Activated CD4-positive, alpha-beta T cell treated with anti-CD3 and anti-CD28 coated beads for 1 hour (primary cell): ENCODE measurements around the gene DAGLA.
"Not testable (repeated sequence)": the region's sequence is repeated elsewhere in the genome, so short reads cannot be mapped to it uniquely, and the experiment has no call there.

Experiments used
- DNase-seq: peaks from one replicate; pipeline ENCODE4 v3.0.0-alpha.2; 2020

Gene DAGLA

DNA sequence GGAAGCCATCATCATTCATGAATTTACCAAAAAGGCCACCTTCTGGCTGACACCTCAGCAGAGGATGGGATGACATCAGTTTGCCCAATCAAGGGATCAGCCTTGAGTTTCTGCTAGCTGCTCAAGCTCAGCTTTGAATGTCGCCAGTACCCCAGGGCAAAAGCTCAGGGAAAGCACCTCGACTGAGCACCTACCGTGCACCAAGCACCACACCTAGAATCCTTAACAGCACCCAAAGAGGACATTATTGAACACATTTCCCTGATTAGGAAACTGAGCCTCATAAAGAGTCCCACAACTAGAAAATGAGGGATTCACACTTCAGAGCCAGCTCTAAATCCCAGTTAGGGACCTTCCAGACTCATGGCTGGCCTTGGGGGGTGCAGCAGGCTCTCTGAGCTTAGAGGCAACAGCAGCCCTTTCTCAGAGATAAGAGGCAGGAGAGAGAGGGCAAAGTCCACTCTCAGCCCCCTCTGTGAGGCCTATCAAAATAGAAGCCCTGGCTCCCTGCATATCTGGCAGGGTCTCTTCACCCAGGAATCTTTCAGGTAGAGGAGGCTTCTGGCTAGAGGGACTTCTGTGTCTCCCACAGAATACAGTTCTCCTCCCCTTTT, 13.4 kb upstream of the DAGLA start:
- no peak for DNase-seq

DNA sequence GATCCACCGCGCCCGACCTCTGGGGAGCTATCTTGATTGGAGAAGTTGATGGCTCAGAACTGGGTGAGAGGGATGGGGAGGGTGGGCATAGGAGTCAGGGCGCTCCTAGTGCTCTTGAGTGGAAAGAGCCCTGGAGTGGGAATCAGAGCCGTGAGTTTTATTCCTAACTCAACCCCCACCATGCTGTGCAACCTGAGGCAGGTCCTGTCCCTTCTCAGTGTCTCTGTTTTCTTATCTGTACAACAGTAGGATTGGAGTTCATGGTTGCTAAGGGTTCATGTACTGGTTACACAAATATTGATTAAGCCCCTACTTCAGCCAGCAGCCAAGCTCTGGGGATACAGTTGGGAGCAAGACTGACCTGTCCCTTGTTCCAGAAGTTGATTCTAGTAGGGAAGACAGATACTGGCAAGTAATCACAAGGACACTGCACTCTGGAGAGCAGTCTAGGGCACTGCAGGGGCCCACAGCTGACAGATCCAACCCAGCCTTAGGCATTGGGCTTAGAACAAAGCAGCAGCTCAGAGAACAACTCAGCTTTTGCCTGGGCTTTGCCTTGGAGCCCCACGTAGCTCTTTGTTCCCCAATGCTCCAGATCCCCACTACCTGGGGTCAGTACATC, 12.4 kb upstream of the DAGLA start:
- DNase-seq, result no peak

DNA sequence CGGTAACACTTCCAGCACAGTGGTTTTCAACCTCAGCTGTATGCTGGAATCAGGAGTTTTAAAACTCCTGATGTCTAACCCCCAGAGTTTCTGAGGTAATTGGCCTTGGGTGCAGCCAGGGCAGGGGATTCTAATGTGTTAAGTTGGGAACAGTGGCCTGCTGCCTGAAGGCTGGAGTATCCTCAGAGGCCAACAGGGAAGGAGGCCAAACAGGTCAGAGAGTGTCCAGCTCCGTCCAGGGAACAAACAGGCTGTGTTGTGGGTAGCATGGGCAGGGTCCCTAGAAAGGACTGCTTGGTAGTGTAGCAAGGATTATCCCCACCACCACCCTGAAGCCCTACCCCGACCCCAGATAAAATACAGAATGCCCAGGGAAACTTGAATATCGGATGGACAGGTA, 10.8 kb upstream of the DAGLA start:
- DNase-seq, result no peak

DNA sequence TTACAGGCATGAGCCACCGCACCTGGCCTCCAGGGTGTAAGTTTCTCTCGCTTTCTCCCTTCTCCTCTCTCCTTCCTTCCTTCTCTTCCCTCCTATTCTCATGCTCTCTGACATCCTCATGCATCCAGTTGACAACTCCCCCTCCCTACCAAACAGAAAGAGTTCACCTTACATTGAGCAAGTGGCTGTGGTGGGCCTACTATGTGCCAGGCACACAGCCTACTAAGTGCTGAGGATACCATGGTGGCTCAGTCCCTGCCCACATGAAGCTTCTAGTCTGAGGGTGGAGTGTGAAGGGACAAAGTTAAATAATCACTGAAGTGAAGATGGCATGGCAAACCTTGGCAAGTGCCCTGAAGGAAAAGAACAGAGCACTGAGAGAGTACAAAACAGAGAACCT, 9.6 kb upstream of the DAGLA start:
- DNase-seq, result no peak

DNA sequence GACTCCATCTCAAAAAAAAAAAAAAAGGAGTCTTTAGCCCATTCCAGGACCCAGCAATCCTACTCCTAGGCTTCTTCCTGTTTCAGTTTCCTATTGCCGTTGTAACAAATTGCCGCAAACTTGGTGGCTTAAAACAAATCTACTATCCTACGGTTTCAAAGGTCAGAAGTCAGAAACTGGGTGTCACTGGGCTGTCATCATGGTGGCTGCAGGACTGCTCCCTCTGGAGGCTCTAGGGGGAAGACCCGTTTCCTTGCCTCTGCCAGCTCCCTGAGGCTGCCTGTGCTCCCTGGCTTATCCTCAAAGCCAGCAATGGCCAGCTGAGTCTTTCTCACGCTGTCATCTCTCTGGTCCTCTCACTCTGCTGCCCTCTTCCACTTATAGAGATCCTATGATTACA, 8.7 kb upstream of the DAGLA start:
- no peak for DNase-seq

DNA sequence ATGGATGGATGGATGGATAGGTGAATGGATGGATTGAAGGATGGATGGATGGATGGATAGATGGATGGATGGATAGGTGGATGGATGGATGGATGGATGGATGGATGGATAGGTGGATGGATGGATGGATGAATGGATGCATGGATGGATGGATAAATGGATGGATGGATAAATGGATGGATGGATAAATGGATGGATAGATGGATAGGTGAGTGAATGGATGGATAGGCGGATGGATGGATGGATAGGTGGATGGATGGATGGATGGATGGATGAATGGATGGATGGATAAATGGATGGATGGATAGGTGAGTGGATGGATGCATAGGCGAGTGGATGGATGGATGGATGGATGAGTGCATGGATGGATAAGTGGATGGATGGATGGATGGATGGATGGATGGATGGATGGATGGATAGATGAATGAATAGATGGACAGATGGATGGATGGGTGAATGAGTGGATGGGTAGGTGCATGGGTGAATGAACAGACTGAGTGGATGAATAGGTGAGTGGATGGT, 6.2 kb upstream of the DAGLA start:
- DNase-seq, result not testable (repeated sequence)

DNA sequence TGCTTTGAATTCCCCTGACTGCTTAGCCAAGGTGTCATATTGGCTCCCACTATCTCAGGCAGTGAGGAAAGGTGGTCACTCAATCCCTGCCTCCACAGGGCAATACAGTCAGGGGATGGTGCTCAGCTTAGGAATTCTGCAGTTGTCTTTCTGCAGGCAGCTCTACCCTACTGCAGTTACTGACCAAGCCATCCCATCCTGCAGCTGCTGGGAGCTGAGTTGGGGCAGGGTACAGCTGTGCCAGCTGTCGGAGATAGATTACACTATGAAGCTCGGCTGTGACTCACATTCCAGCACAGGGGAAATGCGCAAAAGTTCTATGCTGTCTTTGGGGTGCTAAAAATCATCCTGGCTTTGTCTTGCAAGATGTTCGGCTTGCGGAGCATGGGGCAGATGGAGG, 4.4 kb upstream of the DAGLA start:
- DNase-seq, result no peak

DNA sequence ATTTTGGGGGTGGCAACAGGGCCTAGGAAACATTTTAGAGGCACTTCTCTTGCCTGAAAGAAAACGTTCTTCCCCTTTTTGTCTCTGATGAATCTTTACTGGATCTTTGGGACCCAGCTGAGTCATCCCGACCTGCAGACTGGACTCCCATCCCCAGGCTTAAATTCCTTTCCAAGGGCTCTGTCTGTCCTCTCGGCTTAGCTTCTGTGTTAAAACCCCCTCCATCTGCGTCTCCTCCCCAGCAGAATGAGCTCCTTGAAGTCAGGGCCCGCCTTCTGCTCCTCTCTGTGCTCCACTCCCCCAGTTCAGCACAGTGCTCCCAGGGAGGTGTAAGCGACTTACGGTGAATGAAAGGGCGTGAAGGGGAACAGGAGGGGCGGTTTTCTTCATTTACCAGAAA, 895 bp upstream of the DAGLA start:
- no peak for DNase-seq

DNA sequence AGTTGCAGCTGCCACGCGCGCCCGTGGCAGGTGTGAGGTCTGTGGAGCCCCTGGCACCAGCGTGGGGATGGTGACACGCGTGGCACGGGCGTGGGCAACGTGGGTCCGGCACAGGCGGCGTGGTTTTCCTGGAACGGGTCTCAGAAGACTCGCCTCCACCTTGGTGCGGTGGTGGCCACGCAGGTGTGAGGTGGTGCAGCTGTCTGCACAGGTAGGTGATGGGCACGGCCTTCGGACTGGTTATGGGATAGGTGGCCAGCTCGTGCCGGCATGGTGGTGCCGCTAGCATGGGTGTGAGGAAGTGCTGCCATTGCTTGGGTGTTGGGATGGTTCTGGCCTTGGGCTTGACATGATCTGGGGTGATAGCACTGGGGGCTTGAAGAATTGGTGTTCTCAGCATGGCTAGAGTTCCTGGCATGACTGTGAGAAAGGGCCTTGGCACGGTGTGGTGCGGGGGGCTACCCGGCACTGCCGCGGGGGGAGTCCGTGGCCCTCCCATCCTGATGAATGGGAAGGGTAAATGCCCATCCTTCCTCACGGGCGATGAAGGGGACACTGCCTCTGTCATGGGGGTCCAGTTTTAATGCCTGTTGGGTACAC, 531 bp downstream of the DAGLA start:
- DNase-seq, result no peak

DNA sequence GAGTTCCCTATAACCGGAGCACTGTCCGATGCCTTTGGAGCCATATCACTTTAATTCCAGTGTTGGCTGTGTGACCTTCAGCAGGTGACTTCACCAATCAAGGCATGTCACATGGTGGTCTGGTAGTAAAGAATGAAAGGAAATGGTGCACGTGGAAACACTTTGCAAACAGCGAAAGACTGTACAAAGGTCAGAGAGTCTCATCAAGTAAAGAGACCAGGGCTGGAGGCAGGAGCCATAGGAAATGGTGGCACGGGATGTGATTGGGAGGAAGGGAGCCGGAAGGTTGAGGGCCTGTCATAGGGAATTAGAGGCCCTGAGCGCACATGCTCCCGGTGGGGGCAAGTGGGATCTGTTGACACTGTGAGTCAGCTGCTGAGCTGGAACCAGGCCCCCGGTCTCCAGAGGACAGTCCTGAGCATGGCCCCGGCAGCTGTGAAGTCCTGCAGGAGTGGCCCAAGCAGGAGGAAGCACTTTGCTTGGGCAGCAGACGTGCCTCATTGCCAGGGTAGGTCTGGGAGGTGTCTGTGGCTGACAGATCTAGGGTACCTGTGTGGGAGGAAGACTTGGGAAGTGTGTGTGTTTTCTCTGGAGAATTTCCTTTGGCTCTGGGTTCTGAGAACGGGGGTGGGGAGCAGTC, 2.0 kb downstream of the DAGLA start:
- no peak for DNase-seq

DNA sequence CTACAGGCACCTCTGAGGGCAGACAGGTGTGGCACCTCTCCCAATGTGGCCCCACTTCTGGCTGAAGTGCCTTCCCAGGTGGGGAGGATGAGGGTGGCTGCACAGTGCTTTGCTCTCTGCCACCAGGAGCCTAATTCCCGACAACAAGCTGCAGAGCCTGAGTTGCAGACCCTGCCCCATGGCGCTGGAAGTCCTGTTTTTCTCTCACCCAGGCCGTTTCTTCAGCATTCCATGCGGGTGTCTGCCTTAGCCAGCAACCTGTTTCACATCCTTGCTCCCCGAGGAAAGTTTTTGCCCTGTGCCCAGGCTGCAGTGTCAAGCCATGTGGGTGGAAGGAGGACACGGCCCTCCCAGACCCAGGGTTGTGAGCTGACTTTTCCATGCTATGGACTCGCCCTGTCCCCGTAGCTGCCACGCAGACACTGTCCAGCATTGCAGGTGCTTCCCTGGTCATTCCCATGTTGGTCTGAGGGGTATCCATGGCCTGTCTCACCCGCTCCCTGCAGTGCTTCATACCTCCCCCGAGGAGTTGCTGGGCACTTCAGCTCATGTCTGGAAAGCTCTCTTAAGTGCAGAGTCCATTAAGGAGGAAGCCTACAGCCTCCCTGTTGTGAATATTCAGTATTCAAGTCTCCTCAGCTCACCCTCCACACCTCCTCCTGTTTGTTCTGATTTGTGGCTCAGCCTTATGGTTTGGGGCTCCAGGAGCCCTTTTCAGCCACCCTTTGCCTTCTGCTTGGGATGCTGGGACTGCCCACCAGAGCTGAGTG, 2.9 kb downstream of the DAGLA start:
- no peak for DNase-seq

DNA sequence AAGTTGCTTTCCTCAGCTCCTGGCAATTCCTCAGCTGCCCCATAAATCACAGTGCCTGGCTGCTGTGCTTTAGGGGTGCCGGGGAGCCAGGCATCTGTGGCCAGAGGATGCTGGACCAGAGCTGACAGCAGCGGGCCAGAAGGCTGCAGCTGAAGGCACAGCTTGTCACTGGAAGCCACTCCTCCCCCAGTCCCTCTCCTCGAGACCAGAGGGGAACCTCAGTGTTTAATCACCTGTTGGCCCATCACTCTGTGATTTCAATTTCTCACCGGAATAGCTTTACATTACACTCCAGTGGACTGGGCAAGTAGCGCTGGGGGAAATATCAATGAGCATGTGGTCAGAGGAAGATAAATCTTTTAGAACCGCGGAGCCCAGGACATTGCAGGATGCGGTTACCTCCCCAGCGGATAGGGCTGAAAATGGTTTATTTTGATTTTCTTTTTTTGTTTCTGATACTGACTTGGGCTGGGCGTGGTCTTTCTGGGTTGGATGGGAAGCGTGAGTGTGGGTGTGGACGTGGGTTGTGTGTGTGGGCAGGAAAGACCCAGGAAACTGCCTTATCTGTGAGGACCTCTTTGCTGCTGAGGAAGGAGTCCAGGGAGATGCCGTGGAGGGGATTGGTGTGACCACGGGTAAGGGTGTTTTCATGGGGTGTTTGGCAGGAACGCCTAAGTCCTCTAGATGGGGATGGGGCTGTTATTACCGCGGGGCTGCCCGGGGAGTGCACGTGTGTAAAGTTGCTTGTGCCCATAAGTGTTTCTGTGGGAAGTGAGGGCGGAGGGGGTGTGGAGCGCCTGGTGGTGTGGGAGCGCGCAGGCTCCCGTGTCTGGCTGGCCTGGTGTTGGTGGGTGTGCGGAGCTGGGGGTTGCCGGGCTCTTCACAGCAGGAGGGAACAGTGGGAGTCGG, 4.0 kb downstream of the DAGLA start:
- no peak for DNase-seq

DNA sequence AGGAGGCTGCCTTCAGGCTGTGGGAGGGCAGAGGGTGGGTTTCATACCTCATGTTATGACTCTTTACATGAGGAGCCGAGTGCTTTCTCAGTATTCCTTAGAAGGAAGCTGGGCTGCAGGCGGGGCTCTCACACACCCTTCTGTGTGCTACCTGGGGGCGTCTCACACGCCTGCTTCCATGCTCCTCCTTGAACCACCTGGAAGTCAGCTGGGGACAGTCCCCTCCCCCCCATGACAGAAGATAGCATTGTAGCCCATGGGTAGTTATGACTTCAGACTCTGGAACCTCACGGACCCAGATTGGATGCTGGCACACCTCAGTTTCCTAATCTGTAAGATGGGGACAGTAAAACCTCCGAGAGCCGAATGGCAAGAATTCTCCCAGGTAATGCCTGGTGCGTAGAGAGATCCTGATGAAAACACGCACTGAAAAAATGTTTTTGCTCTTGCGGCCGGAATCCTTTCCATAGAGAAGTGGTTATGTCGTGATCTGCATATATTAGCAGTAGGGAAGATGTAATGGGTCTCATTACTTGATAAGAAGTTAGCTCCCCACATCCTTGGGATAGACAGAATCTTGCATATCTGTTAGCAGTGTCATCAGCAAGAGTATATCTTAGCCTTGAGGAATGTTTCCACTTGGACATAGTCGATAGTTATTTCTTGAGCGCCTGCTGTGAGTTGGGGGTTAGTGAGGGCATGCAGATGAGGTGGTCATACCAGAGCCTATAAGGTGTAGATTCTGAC, 4.9 kb downstream of the DAGLA start:
- DNase-seq, result no peak

DNA sequence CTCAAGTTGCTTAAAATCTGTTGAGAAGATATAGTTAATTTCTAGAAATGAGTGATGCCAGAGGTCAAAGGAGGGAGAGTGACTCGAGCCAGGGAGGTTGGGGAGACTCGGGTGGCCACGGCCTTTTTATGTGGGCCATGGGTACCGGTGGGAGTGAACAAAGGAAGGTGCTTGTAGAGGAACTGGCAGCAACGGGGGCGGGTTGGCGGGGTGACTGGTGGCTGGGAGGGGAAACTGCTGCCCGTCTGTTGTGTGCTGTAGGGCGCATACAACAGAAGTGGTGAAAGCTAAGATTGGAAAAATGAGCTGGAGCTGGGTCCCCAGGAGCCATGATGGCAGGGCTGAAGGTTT, 5.4 kb downstream of the DAGLA start:
- no peak for DNase-seq

DNA sequence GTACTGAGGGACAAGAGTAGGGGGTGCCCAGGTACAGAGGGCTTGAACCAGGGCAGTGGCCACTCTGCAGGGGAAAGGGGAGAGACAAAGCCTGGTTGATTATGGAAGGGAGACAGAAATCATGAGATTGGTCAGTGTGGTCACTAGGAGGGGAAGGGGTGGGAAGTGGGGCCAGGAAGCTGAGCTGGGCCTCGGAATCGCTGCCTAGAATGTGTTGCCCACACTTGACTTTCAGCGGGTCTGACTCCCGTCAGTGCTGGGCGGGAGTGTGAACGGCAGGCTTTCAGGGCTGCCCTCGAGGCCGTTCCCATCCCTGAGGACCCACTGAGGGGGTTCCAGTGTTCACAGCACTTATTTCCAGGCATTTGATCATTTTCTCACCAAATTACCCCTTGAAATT, 5.9 kb downstream of the DAGLA start:
- no peak for DNase-seq

DNA sequence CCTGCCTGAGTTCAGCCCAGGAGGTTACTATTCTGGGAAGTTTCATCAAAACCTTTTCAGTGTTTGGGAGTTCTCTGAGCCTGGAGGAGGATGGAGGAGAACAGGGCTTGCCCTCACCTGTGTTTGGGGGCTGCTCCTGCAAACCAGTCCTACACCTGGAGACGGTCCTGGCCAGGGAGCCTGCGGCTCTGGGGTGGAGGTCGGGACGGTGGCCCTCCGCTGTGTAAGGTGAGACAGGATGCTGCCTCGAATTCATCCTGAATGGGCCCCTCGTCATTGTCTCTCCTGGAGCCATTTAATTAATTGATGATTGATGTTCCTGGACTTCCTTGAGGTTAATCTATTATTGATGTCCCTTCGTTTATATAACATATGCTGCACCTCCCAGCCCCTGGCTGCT, 6.3 kb downstream of the DAGLA start:
- DNase-seq, result no peak

DNA sequence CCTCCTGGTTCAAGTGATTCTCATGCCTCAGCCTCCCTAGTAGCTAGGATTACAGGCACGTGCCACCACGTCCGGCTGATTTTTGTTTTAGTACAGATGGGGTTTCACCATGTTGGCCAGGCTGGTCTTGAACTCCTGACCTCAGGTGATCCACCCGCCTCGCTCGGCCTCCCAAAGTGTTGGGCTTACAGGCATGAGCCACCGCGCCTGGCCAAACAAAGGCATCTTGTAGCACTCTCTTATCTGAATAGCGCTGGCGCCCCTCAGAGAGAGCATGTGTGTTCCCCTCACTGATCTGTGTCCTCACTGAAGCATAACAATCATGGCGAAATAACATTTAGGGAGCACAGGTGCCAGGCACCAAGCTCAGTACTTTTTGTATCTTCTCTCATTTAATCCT, 7.2 kb downstream of the DAGLA start:
- DNase-seq, result no peak

DNA sequence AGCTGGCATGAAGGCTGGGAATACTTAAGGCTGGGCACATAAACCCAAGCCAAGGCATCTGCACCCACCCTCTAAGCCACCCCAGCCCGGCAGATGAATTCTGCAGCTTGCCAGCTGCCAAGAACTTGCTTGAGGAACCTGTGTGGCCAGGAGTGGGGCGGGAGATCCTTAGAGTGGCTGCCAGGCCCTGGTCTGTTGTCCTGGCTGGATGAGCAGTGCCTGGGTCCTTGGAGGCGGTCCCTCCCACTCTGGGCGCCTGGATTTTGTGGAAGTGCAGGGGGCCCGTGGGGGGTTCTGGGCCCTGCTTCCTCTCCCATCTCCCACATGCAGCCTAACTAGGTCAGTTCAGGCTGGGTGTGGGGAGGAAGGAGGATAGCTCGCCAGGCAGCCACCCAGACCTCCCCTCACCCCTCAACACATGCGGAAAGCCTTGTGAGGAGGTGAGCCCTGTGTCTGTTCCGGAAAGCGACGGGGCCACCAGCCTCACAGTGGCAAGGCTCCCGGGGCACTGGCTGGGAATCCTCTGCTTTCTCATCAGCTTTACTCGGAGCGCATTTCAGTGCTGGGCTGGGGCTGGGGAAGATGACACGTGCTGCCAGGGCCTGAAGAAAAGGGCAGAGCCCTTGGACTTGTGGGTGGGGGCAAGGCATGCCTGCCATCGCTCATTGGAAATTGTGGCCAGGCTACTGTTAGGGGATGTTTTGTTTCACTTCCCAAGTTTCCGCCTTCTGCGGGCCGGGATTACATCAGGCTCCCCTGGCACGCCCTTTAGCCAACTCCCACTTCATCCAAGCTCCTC, 8.4 kb downstream of the DAGLA start:
- DNase-seq, result no peak

DNA sequence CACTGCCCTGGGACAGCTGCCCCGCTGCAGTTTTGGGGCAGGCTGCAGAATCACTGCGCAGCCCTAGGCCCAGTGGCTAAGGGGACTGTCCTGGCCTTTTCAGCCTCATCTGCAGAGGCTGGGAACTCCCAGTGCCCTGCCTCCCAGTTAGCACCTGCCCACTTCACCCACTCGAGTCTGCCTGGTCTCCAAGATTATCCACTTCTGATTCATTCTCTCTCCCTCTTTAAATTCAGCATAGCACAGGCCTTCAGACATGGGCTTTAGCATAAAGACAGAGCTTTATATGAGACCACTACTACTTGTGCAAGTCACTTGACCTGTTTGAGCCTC, 8.9 kb downstream of the DAGLA start:
- no peak for DNase-seq

DNA sequence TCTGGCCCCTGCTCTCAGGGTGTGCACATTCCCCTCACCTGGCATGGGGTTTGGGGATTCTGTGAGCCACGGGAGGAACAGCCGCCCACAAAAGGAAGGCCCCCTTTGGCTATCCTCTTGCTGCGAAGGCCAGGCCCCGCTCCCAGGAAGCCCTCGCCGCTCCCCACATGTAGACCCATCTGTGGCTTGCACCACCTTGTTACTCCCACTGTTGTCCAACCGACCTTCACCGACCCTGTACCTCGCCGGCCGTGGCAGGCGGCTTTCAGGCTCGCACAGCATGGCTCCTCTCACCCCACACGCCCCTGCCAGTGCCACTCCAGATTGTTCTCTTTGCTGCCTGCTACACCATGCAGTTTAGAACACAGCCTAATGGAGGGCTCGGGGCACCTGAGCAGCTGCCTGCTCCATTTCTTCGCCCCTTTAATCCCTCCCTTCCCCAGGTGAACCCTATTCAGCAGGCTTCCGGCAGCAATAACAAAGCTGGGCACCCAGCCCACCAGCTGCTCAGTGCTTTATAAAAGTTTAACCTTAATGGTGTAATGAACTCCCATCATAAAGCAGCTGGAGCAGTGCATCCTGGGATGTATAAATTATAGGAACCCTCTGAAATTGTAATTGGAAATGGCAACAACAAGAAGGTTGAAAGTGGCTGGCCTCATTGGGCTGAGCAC, 10.7 kb downstream of the DAGLA start:
- no peak for DNase-seq
